A549 (cell line): ENCODE data around the gene ROR1.

Experiments
- EHMT2 ChIP-seq: fragments of 200-600 bp; sonication (generic); IDR thresholded peaks from 2 replicates; pipeline ENCODE4 v1.6.1; 2016; ENCODE audit warnings: antibody characterized with exemption, low read depth, mild to moderate bottlenecking, moderate library complexity
- EP300 ChIP-seq, 2 experiments: fragments of >200 bp; sonication (Bioruptor Twin); formaldehyde crosslinking; IDR thresholded peaks; 2 replicates in 1 of 2; 3 replicates in 1 of 2; pipeline ENCODE4 v1.6.1; 2016 to 2017
- POLR2A ChIP-seq: IDR thresholded peaks from 2 replicates; pipeline ENCODE4 v1.6.1; 2012; ENCODE audit warnings: mild to moderate bottlenecking, low read length
- POLR2AphosphoS2 ChIP-seq: conservative IDR thresholded peaks from 2 replicates; pipeline ENCODE4 v1.6.1; 2012; ENCODE audit warnings: low read length, improper control_type of control experiment, inconsistent platforms
- RNF2 ChIP-seq: fragments of 200-600 bp; sonication (generic); IDR thresholded peaks from 2 replicates; pipeline ENCODE4 v1.6.1; 2016; ENCODE audit warnings: low read depth, mild to moderate bottlenecking, antibody characterized with exemption, moderate library complexity, borderline replicate concordance
- TF ChIP-seq, protein P1 (sequence below): fragments of >200 bp; sonication (Bioruptor Twin); formaldehyde crosslinking; IDR thresholded peaks from 3 replicates; pipeline ENCODE4 v1.5.1; 2016
- TF ChIP-seq, protein P2 (sequence below): IDR thresholded peaks from 2 replicates; pipeline ENCODE4 v1.6.1; 2012
- TF ChIP-seq, protein P3 (sequence below): fragments of 250-450 bp; sonication (Bioruptor Pico); IDR thresholded peaks from 2 replicates; pipeline ENCODE4 v1.5.0; 2020; ENCODE audit warnings: low read depth, mild to moderate bottlenecking, moderate library complexity

DNA sequence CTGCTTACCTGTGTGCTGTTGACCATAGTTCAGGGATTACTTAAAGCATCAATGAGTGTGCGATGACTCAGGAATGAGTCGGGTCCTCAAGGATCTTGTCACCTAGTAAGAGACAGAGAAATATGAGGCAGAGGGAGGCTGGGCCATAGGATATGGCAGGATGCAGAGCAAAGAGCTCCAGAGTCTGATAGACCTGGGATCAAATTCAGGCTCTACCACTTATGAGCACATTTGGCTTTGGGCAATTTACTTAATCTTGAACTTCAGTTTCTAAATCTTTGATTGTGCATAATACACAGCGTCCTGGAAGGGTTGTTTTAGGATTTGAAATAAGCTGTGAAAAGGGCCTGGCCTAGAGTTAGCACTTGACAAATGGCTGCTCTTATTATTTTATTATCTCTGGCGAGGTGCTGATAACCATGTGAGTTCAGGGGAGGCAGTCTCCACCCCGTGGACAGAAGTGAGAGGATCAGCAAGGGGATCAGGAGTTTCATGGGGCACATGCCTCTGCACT lies 94.5 kb downstream of the ROR1 start:
- no peak for TF ChIP-seq EHMT2
- TF ChIP-seq, protein P1, sequence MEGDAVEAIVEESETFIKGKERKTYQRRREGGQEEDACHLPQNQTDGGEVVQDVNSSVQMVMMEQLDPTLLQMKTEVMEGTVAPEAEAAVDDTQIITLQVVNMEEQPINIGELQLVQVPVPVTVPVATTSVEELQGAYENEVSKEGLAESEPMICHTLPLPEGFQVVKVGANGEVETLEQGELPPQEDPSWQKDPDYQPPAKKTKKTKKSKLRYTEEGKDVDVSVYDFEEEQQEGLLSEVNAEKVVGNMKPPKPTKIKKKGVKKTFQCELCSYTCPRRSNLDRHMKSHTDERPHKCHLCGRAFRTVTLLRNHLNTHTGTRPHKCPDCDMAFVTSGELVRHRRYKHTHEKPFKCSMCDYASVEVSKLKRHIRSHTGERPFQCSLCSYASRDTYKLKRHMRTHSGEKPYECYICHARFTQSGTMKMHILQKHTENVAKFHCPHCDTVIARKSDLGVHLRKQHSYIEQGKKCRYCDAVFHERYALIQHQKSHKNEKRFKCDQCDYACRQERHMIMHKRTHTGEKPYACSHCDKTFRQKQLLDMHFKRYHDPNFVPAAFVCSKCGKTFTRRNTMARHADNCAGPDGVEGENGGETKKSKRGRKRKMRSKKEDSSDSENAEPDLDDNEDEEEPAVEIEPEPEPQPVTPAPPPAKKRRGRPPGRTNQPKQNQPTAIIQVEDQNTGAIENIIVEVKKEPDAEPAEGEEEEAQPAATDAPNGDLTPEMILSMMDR, result no peak
- TF ChIP-seq POLR2A, result no peak
- TF ChIP-seq, protein P2, sequence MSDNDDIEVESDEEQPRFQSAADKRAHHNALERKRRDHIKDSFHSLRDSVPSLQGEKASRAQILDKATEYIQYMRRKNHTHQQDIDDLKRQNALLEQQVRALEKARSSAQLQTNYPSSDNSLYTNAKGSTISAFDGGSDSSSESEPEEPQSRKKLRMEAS, result 0 out of 2 replicates have a peak, but pooled peaks have one; percentile 22
- TF ChIP-seq POLR2AphosphoS2, result no peak
- TF ChIP-seq EP300 (IDR thresholded peaks at IDR 0.05), result no peak
- no peak for TF ChIP-seq RNF2
- TF ChIP-seq, protein P3, sequence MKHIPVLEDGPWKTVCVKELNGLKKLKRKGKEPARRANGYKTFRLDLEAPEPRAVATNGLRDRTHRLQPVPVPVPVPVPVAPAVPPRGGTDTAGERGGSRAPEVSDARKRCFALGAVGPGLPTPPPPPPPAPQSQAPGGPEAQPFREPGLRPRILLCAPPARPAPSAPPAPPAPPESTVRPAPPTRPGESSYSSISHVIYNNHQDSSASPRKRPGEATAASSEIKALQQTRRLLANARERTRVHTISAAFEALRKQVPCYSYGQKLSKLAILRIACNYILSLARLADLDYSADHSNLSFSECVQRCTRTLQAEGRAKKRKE (CRISPR knock-in tag), result no peak
